ENCODE results near the gene MAT1A. TPM values are rescaled to one million over a fixed set of nuclear protein-coding genes. Genes with fewer than 3 reads are reported as not detected.

MAT1A gene
- total and polyA plus RNA-seq, 4 donors = 179 to 759 (median 494) TPM

DNA sequence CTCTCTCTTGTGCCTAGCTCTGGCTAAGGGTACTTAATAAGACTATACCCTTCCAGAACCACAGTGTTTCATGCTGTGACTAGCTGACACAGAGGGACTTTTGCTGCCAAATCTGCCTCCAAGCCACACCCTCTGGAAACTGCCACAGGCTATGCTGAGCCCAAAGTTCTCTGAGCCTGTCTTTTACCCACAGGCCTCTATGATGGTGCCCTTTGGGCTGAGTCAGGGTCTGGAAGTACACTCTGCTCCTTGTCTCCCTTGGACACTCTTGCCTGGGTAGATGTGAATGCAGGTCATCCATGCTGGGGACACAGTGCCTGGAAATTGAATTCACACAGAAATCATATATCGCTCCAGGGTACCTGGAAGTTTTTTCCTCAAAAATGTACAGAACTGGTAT, 44.5 kb upstream of the MAT1A start:
- TF ChIP-seq EGR1 (IDR thresholded peaks at IDR 0.05; ENCODE audit: low read depth in 2 of 2) (no peak), TAF1 (conservative IDR thresholded peaks at IDR 0.05) (peak; percentile 68), HNF4A (conservative IDR thresholded peaks at IDR 0.05) (peak; percentile 92 to 93), GABPA (IDR thresholded peaks at IDR 0.05 in 1 of 2, conservative IDR thresholded peaks at IDR 0.05 in 1 of 2) (no peak), RXRA (IDR thresholded peaks at IDR 0.05) (peak; percentile 73 to 74), JUND (IDR thresholded peaks at IDR 0.05) (peak; percentile 46 to 66), YY1 (IDR thresholded peaks at IDR 0.05) (peak; percentile 71), SP1 (IDR thresholded peaks at IDR 0.05) (peak; percentile 88), RAD21 (IDR thresholded peaks at IDR 0.05) (peak in 1 of 2 donors; percentile 63), FOXA2 (IDR thresholded peaks at IDR 0.05) (no peak), FOXA1 (IDR thresholded peaks at IDR 0.05) (no peak), NR2F2 (IDR thresholded peaks at IDR 0.05) (no peak), HNF4G (IDR thresholded peaks at IDR 0.05) (peak; percentile 81)
- TF ChIP-seq, protein P1, sequence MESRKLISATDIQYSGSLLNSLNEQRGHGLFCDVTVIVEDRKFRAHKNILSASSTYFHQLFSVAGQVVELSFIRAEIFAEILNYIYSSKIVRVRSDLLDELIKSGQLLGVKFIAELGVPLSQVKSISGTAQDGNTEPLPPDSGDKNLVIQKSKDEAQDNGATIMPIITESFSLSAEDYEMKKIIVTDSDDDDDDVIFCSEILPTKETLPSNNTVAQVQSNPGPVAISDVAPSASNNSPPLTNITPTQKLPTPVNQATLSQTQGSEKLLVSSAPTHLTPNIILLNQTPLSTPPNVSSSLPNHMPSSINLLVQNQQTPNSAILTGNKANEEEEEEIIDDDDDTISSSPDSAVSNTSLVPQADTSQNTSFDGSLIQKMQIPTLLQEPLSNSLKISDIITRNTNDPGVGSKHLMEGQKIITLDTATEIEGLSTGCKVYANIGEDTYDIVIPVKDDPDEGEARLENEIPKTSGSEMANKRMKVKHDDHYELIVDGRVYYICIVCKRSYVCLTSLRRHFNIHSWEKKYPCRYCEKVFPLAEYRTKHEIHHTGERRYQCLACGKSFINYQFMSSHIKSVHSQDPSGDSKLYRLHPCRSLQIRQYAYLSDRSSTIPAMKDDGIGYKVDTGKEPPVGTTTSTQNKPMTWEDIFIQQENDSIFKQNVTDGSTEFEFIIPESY (IDR thresholded peaks at IDR 0.05) = peak; percentile 26
- TF ChIP-seq, protein P2, sequence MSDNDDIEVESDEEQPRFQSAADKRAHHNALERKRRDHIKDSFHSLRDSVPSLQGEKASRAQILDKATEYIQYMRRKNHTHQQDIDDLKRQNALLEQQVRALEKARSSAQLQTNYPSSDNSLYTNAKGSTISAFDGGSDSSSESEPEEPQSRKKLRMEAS (IDR thresholded peaks at IDR 0.05) = peak; percentile 59
- TF ChIP-seq, protein P3, sequence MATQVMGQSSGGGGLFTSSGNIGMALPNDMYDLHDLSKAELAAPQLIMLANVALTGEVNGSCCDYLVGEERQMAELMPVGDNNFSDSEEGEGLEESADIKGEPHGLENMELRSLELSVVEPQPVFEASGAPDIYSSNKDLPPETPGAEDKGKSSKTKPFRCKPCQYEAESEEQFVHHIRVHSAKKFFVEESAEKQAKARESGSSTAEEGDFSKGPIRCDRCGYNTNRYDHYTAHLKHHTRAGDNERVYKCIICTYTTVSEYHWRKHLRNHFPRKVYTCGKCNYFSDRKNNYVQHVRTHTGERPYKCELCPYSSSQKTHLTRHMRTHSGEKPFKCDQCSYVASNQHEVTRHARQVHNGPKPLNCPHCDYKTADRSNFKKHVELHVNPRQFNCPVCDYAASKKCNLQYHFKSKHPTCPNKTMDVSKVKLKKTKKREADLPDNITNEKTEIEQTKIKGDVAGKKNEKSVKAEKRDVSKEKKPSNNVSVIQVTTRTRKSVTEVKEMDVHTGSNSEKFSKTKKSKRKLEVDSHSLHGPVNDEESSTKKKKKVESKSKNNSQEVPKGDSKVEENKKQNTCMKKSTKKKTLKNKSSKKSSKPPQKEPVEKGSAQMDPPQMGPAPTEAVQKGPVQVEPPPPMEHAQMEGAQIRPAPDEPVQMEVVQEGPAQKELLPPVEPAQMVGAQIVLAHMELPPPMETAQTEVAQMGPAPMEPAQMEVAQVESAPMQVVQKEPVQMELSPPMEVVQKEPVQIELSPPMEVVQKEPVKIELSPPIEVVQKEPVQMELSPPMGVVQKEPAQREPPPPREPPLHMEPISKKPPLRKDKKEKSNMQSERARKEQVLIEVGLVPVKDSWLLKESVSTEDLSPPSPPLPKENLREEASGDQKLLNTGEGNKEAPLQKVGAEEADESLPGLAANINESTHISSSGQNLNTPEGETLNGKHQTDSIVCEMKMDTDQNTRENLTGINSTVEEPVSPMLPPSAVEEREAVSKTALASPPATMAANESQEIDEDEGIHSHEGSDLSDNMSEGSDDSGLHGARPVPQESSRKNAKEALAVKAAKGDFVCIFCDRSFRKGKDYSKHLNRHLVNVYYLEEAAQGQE (IDR thresholded peaks at IDR 0.05) = no peak
- TF ChIP-seq, protein P4, sequence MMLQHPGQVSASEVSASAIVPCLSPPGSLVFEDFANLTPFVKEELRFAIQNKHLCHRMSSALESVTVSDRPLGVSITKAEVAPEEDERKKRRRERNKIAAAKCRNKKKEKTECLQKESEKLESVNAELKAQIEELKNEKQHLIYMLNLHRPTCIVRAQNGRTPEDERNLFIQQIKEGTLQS (IDR thresholded peaks at IDR 0.05) = no peak
- TF ChIP-seq, protein P5, sequence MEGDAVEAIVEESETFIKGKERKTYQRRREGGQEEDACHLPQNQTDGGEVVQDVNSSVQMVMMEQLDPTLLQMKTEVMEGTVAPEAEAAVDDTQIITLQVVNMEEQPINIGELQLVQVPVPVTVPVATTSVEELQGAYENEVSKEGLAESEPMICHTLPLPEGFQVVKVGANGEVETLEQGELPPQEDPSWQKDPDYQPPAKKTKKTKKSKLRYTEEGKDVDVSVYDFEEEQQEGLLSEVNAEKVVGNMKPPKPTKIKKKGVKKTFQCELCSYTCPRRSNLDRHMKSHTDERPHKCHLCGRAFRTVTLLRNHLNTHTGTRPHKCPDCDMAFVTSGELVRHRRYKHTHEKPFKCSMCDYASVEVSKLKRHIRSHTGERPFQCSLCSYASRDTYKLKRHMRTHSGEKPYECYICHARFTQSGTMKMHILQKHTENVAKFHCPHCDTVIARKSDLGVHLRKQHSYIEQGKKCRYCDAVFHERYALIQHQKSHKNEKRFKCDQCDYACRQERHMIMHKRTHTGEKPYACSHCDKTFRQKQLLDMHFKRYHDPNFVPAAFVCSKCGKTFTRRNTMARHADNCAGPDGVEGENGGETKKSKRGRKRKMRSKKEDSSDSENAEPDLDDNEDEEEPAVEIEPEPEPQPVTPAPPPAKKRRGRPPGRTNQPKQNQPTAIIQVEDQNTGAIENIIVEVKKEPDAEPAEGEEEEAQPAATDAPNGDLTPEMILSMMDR (IDR thresholded peaks at IDR 0.05; ENCODE audit: low read depth, low read length, missing input control) = no peak
- Histone ChIP-seq H3K36me3 (ENCODE audit: control insufficient read depth in 4 of 4, insufficient read depth in 3 of 4, low read depth in 1 of 4, low read length in 3 of 4) (no peaks in the 10 kb centered on the region), H3K27me3 (ENCODE audit: control insufficient read depth in 4 of 4, insufficient read depth in 4 of 4, low read length in 3 of 4) (no peaks in the 10 kb centered on the region), H3K4me3 (ENCODE audit: low read depth in 1 of 3, low read length in 3 of 3) (no peak overlapping the region), H3K4me1 (ENCODE audit: control insufficient read depth in 4 of 4, insufficient read depth in 4 of 4, low read length in 3 of 4) (peaks cover 0 to 10% (median 5%) of the 10 kb centered on the region in 4 donors), H3K9ac (ENCODE audit: low read depth in 1 of 2, low read length in 2 of 2) (no peak overlapping the region), H3K27ac (ENCODE audit: low read depth in 1 of 2, low read length in 2 of 2) (no peak overlapping the region), H3K9me3 (ENCODE audit: control insufficient read depth in 4 of 4, low read length in 3 of 4) (no peaks in the 10 kb centered on the region)
- 96% methylated on average over 1 of the region's 1 CpG for WGBS
- no peak for DNase-seq (ENCODE audit: low spot score)
